ENCODE measurements around the gene NTNG2. TPM values are rescaled to one million over a fixed set of nuclear protein-coding genes. Genes with fewer than 3 reads are reported as not detected.

NTNG2 gene
- total and polyA plus RNA-seq, 7 donors, result 0.01 to 1.3 (median 0.20) TPM

- no peaks in the 10 kb centered on the region for H3K36me3 ChIP-seq (ENCODE audit: insufficient read depth in 1 of 2, low read depth in 1 of 2)
- 66 to 71% (median 70%) methylated on average over 8 of the region's 8 CpGs for WGBS, 3 donors
- intact Hi-C loops (cut with DNase I), result no loop called here
- TF ChIP-seq CTCF (IDR thresholded peaks at IDR 0.05), result no peak
- no peaks in the 10 kb centered on the region for H3K4me1 ChIP-seq
- H3K27ac ChIP-seq, result no peak overlapping the region
- ATAC-seq (no peak), DNase-seq (no peak)
- H3K4me3 ChIP-seq, result no peak overlapping the region
- H3K27me3 ChIP-seq (ENCODE audit: insufficient read depth in 3 of 3, low read length in 2 of 3), result peaks cover 0 to 3% (median 3%) of the 10 kb centered on the region in 3 donors
- H3K9me3 ChIP-seq, result no peaks in the 10 kb centered on the region
Observed at GRCh38 chr9:132194508-132194907, 32.6 kb downstream of the NTNG2 start.

GRCh38 chr9:132197315-132197714 lies 35.5 kb downstream of the NTNG2 start:
- Histone ChIP-seq H3K27me3 (ENCODE audit: insufficient read depth in 3 of 3, low read length in 2 of 3) (peaks cover 0 to 14% (median 3%) of the 10 kb centered on the region in 3 donors), H3K4me1 (no peaks in the 10 kb centered on the region), H3K9me3 (no peaks in the 10 kb centered on the region), H3K36me3 (ENCODE audit: insufficient read depth in 1 of 2, low read depth in 1 of 2) (no peaks in the 10 kb centered on the region), H3K27ac (no peak overlapping the region), H3K4me3 (no peak overlapping the region)
- ATAC-seq (no peak), DNase-seq (no peak)
- TF ChIP-seq CTCF (IDR thresholded peaks at IDR 0.05), result no peak
- 82 to 88% (median 84%) methylated on average over 6 of the region's 6 CpGs for WGBS, 3 donors
- intact Hi-C loops (cut with DNase I), result no loop called here

- Histone ChIP-seq H3K4me3 (no peak overlapping the region), H3K4me1 (no peaks in the 10 kb centered on the region), H3K9me3 (no peaks in the 10 kb centered on the region), H3K36me3 (ENCODE audit: insufficient read depth in 1 of 2, low read depth in 1 of 2) (no peaks in the 10 kb centered on the region), H3K27me3 (ENCODE audit: insufficient read depth in 3 of 3, low read length in 2 of 3) (peaks cover 0 to 21% (median 8%) of the 10 kb centered on the region in 3 donors), H3K27ac (no peak overlapping the region)
- DNase-seq, result no peak
- WGBS, 3 donors, result 90 to 95% (median 95%) methylated on average over 54 to 58 of the region's 58 CpGs
- no peak for ATAC-seq
- intact Hi-C loops (cut with DNase I), result no loop called here
- TF ChIP-seq CTCF (IDR thresholded peaks at IDR 0.05), result no peak
Observed at GRCh38 chr9:132197856-132198550, 36.1 kb downstream of the NTNG2 start.

GRCh38 chr9:132199056-132199455 lies 37.2 kb downstream of the NTNG2 start:
- Histone ChIP-seq H3K36me3 (ENCODE audit: insufficient read depth in 1 of 2, low read depth in 1 of 2) (no peaks in the 10 kb centered on the region), H3K9me3 (no peaks in the 10 kb centered on the region), H3K4me1 (no peaks in the 10 kb centered on the region), H3K4me3 (no peak overlapping the region), H3K27me3 (ENCODE audit: insufficient read depth in 3 of 3, low read length in 2 of 3) (peaks cover 0 to 21% (median 8%) of the 10 kb centered on the region in 3 donors), H3K27ac (no peak overlapping the region)
- intact Hi-C loops (cut with DNase I), result no loop called here
- 94 to 95% (median 94%) methylated on average over 4 of the region's 4 CpGs for WGBS, 3 donors
- DNase-seq (no peak), ATAC-seq (no peak)
- no peak for TF ChIP-seq CTCF (IDR thresholded peaks at IDR 0.05)

GRCh38 chr9:132200706-132201105 lies 38.8 kb downstream of the NTNG2 start:
- no peak overlapping the region for H3K27ac ChIP-seq
- intact Hi-C loops (cut with DNase I), result no loop called here
- H3K4me3 ChIP-seq, result no peak overlapping the region
- 54 to 78% (median 65%) methylated on average over 4 of the region's 4 CpGs for WGBS, 3 donors
- ATAC-seq (no peak), DNase-seq (no peak)
- no peaks in the 10 kb centered on the region for H3K36me3 ChIP-seq (ENCODE audit: insufficient read depth in 1 of 2, low read depth in 1 of 2)
- no peaks in the 10 kb centered on the region for H3K4me1 ChIP-seq
- H3K27me3 ChIP-seq (ENCODE audit: insufficient read depth in 3 of 3, low read length in 2 of 3), result peaks cover 0 to 21% (median 8%) of the 10 kb centered on the region in 3 donors
- no peaks in the 10 kb centered on the region for H3K9me3 ChIP-seq
- no peak for TF ChIP-seq CTCF (IDR thresholded peaks at IDR 0.05)

Measured in psoas muscle (tissue), 8 donors.